Transverse colon (tissue), 3 donors: ENCODE data around the gene PCDHGA8.
"Not testable (repeated sequence)": the region's sequence is repeated elsewhere in the genome, so short reads cannot be mapped to it uniquely, and the experiment has no call there.

ENCODE experiments used
- CTCF ChIP-seq, 5 experiments: fragments of 200-600 bp in 3 of 5; fragments of 450-650 bp in 2 of 5; sonication (generic) in 3 of 5; IDR thresholded peaks; 1 replicate in 2 of 5; 2 replicates in 3 of 5; pipeline ENCODE4 v1.5.1; 2016 to 2017; ENCODE audit warnings: antibody characterized with exemption in 5 of 5, inconsistent platforms in 3 of 5, mild to moderate bottlenecking in 2 of 5, moderate library complexity in 1 of 5
- POLR2A ChIP-seq: fragments of 450-650 bp; IDR thresholded peaks from one replicate; pipeline ENCODE4 v1.6.1; 2016; ENCODE audit warnings: antibody characterized with exemption, mild to moderate bottlenecking, moderate library complexity

GRCh38 chr5:141415275-141415618 lies 22.8 kb downstream of the PCDHGA8 start:
- TF ChIP-seq CTCF (IDR thresholded peaks at IDR 0.05); POLR2A: not testable (repeated sequence)
